Gastroesophageal sphincter (tissue), 4 donors: ENCODE results near the gene HOXD13. TPM values are rescaled to one million over a fixed set of nuclear protein-coding genes. Genes with fewer than 3 reads are reported as not detected.
A peak's percentile ranks its signal among the peaks of the same experiment; 100 is the strongest.

Experiments used
- ATAC-seq: fragments of 150-250 bp; one replicate; pipeline ENCODE4 v1.9.1; 2016; ENCODE audit warnings: mild to moderate bottlenecking, moderate library complexity
- H3K27ac ChIP-seq, 4 donors: fragments of 200-600 bp; sonication (generic) in 3 of 4; 1 replicate in 3 of 4; 2 replicates in 1 of 4; pipeline ENCODE4 v1.5.1; 2016 to 2019
- H3K27me3 ChIP-seq: fragments of 200-600 bp; sonication (generic); one replicate; pipeline ENCODE4 v1.5.1; 2019
- H3K36me3 ChIP-seq, 2 donors: fragments of 200-600 bp; sonication (generic); one replicate each; pipeline ENCODE4 v1.5.1; 2019; ENCODE audit warnings: control low read depth in 1 of 2
- H3K4me1 ChIP-seq, 3 donors: fragments of 200-600 bp; sonication (generic); 1 replicate in 2 of 3; 2 replicates in 1 of 3; pipeline ENCODE4 v1.5.1; 2016 to 2019; ENCODE audit warnings: control low read depth in 2 of 3
- H3K4me3 ChIP-seq, 2 donors: fragments of 200-600 bp; sonication (generic); one replicate each; pipeline ENCODE4 v1.5.1; 2019; ENCODE audit warnings: mild to moderate bottlenecking in 1 of 2, moderate library complexity in 1 of 2
- H3K9me3 ChIP-seq, 3 donors: fragments of 200-600 bp; sonication (generic); one replicate each; pipeline ENCODE4 v1.5.1; 2017 to 2019; ENCODE audit warnings: control low read depth in 2 of 3
- EP300 ChIP-seq: sonication (generic); formaldehyde crosslinking; IDR thresholded peaks from one replicate; pipeline ENCODE4 v1.6.1; 2017; ENCODE audit warnings: antibody characterized with exemption, mild to moderate bottlenecking
- POLR2A ChIP-seq, 2 donors: fragments of 450-650 bp; IDR thresholded peaks; one replicate each; pipeline ENCODE4 v1.6.1; 2017; ENCODE audit warnings: antibody characterized with exemption in 2 of 2, mild to moderate bottlenecking in 2 of 2, moderate library complexity in 1 of 2
- POLR2AphosphoS5 ChIP-seq: sonication (generic); formaldehyde crosslinking; IDR thresholded peaks from one replicate; pipeline ENCODE4 v1.6.1; 2017; ENCODE audit warnings: antibody characterized with exemption
- WGBS, 2 donors: methylation state at CpG; one replicate each; pipeline ENCODE4 v1.1.5; 2018; ENCODE audit warnings: low coverage in 1 of 2; 5-methylcytosine and 5-hydroxymethylcytosine counted together
- total RNA-seq, 4 donors: library from RNA; depleted of rRNA; stranded (reverse); fragments of >200 nt; gene quantifications; one replicate each; pipeline ENCODE4 v1.1.0, GENCODE V29; 2016
- TF ChIP-seq, protein P1 (sequence below), 4 experiments: fragments of 200-600 bp in 2 of 4; fragments of 450-650 bp in 2 of 4; sonication (generic) in 1 of 4; IDR thresholded peaks; one replicate each; pipeline ENCODE4 v1.5.1; 2017 to 2019; ENCODE audit warnings: antibody characterized with exemption in 4 of 4, mild to moderate bottlenecking in 2 of 4, moderate library complexity in 2 of 4

HOXD13 gene
- total RNA-seq, 4 donors from 2014 or later: not detected

DNA sequence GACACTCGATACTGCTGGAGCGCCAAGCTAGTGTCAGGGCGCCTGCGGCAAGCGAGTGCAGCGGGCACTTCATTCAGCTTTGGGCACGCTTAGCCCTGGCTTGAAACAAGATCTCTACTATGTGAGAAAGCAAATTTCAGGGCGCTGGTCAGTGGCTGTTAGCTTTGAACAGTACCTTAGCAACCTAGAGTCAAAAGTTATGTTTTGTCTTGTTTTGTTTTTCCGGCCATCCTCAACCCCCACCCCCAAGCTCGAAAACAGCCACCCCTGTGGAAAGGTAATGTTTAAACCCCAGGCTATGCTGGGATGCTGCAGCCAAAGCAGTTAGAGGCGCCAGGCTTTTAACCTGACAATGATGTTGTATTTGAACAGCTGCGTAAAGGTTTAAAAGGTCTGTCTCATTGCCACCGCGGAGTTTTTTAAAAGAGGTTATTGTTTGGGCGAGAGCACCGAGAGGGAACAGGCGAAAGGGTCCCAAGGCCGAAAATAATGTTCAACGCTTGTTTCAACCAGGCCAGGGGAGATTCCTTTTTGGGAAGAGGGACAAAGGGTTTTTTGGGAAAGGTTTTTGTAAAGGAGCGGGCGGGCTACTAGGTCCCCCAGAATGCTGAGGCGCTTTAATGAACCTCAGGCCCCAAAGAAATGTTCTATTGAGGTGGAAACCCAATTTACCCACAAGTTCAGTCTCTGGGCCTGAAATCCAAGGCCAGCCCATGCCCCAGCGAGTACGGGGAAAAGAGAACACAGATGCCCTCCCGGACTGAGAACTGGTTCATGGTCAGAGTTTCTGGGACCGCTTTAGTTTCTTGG, 21.8 kb downstream of the HOXD13 start:
- Histone ChIP-seq H3K4me1 (peaks cover 0 to 9% (median 0%) of the 10 kb centered on the region in 3 donors), H3K27ac (no peak overlapping the region), H3K4me3 (no peak overlapping the region), H3K36me3 (no peaks in the 10 kb centered on the region), H3K9me3 (no peaks in the 10 kb centered on the region), H3K27me3 (peaks cover 100% of the 10 kb centered on the region)
- WGBS, 2 donors: 9 to 16% methylated on average over 8 to 20 of the region's 26 CpGs
- ATAC-seq: no peak
- no peak for TF ChIP-seq EP300
- TF ChIP-seq POLR2A (IDR thresholded peaks at IDR 0.05): no peak
- no peak for TF ChIP-seq POLR2AphosphoS5
- TF ChIP-seq, protein P1, sequence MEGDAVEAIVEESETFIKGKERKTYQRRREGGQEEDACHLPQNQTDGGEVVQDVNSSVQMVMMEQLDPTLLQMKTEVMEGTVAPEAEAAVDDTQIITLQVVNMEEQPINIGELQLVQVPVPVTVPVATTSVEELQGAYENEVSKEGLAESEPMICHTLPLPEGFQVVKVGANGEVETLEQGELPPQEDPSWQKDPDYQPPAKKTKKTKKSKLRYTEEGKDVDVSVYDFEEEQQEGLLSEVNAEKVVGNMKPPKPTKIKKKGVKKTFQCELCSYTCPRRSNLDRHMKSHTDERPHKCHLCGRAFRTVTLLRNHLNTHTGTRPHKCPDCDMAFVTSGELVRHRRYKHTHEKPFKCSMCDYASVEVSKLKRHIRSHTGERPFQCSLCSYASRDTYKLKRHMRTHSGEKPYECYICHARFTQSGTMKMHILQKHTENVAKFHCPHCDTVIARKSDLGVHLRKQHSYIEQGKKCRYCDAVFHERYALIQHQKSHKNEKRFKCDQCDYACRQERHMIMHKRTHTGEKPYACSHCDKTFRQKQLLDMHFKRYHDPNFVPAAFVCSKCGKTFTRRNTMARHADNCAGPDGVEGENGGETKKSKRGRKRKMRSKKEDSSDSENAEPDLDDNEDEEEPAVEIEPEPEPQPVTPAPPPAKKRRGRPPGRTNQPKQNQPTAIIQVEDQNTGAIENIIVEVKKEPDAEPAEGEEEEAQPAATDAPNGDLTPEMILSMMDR (IDR thresholded peaks at IDR 0.05): no peak

DNA sequence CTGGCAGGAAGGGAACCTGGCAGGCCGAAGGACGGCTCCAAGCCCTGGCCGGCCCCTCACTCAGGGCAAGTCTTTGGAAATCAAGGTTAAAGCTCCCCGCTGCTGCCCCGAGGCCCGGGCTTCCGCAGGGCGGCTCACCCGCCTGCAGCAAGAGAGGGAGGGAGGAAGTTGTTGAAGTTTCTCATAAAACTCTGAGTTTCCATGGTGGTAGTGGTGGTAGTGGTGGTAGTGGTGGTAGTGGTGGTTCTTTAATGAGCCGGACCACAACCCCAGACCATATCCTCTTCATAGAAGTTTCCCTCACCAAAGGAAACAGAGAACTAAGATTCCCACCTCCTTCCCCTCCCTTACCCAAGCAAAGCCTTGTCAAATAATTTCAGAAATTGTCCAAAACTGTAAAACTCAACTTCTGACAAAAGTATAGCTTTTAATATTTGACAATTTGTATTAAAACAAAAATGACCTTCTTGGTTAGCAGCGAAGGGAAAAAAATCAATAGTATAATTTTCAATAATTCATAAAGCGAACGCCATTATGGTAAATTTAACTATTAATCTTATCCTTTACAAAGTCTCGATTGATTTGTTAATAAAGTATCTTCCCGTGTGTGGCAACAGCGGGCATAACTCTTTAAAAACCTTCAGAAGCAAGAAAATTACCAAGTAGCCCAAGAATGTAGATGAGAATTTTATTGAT, 22.6 kb downstream of the HOXD13 start:
- Histone ChIP-seq H3K4me1 (peaks cover 0 to 9% (median 0%) of the 10 kb centered on the region in 3 donors), H3K27ac (no peak overlapping the region), H3K36me3 (no peaks in the 10 kb centered on the region), H3K4me3 (no peak overlapping the region), H3K9me3 (no peaks in the 10 kb centered on the region), H3K27me3 (peaks cover 100% of the 10 kb centered on the region)
- WGBS, 2 donors: 17 to 20% methylated on average over 7 to 12 of the region's 16 CpGs
- ATAC-seq: no peak
- TF ChIP-seq EP300: no peak
- TF ChIP-seq, protein P1 (IDR thresholded peaks at IDR 0.05): no peak
- no peak for TF ChIP-seq POLR2AphosphoS5
- no peak for TF ChIP-seq POLR2A (IDR thresholded peaks at IDR 0.05)

DNA sequence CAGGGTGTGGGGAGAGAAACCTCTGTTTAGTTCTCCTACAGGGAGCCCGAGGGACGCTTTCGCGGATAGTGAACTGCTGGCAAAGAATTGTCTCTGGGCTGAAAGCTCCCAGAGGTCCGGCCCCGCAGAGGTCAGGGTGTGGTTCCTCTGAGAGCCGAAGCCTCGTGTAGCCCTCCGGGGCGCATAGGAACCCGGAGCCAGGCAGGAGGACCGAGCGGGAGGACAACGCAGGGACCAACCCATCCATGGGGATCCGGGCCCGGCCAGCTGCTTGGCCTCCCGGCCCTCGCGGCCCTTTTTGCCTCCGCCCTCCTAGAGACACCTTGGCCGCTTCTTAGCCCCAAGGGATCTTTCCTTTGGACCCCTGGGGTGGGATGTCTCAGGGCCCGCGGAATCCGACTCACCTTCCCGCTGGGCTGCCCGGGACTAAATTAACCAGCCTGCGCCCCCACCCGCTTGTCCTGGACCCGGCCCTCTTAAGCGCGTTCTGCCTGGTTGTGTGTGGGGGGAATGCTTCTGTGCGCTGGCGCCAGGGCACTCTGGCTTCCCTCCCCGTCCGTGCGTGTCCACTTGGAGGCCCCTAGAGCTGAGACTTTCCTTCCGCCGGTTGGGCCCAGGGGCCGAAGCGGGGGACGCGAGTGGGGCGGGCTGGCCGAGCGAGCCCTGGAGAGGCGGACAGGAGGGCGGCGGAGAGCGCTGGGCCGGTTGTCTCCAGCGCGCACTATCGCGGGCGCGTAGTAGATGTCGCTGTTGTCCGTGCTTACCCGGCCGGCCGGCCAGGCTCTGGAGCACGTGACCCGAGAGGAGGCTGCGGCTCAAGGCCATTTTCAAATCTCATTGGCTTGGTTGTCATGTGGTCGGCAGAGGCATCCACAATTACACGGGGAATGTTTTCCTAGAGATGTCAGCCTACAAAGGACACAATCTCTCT, 23.6 kb downstream of the HOXD13 start, which contains the start of gene HOXD10:
Gene HOXD10, plus strand, starts transcription at position 896 of the 931 bp plus-strand sequence. CDS start 56 bp downstream, outside the sequence.
- Histone ChIP-seq H3K4me1 (peaks cover 0 to 9% (median 0%) of the 10 kb centered on the region in 3 donors), H3K36me3 (no peaks in the 10 kb centered on the region), H3K27ac (no peak within 1 kb of the TSS), H3K9me3 (no peaks in the 10 kb centered on the region), H3K27me3 (peaks cover 100% of the 10 kb centered on the region), H3K4me3 (peak within 1 kb of the TSS in 1 of 2 donors; percentile 10)
- 5% methylated on average over 25 of the region's 66 CpGs; no CpG with 5 or more reads in 1 of the 2 donors for WGBS, 2 donors
- peak; percentile 48 for ATAC-seq
- TF ChIP-seq POLR2AphosphoS5: no peak
- TF ChIP-seq, protein P1 (IDR thresholded peaks at IDR 0.05): peak in 1 of 4 experiments; percentile 19

DNA sequence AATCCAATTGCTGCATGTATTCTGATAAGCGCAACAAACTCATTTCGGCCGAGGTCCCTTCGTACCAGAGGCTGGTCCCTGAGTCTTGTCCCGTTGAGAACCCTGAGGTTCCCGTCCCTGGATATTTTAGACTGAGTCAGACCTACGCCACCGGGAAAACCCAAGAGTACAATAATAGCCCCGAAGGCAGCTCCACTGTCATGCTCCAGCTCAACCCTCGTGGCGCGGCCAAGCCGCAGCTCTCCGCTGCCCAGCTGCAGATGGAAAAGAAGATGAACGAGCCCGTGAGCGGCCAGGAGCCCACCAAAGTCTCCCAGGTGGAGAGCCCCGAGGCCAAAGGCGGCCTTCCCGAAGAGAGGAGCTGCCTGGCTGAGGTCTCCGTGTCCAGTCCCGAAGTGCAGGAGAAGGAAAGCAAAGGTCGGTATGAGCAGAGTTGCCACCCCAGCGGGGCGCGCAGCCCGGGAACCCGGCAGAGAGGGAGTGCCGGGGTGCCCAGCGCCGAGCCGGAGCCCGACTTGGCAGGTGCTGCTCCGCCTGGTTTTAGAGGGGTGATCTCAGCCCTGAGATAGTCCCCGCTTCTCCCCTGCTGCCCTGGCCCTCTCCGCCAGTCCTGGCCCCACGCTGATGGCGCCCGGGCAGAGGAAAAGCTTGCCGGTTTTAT, 24.8 kb downstream of the HOXD13 start:
- Histone ChIP-seq H3K9me3 (no peaks in the 10 kb centered on the region), H3K4me1 (peaks cover 0 to 18% (median 3%) of the 10 kb centered on the region in 3 donors), H3K27me3 (peaks cover 100% of the 10 kb centered on the region), H3K27ac (no peak overlapping the region), H3K4me3 (no peak overlapping the region), H3K36me3 (no peaks in the 10 kb centered on the region)
- TF ChIP-seq POLR2A (IDR thresholded peaks at IDR 0.05): no peak
- TF ChIP-seq, protein P1 (IDR thresholded peaks at IDR 0.05): no peak
- TF ChIP-seq EP300: no peak
- no peak for TF ChIP-seq POLR2AphosphoS5
- ATAC-seq: no peak
- 25 to 61% methylated on average over 5 to 13 of the region's 40 CpGs for WGBS, 2 donors
